Caki2 (cell line): ENCODE measurements around the gene CAPSL. TPM values are rescaled to one million over a fixed set of nuclear protein-coding genes. Genes with fewer than 3 reads are reported as not detected.

Source experiments
- DNase-seq: peaks from one replicate; pipeline ENCODE4 v3.0.0-alpha.2; 2015; ENCODE audit warnings: low read depth
- in situ Hi-C: cut with HindIII; loops from 2 replicates; pipeline ENCODE4 v1.10.0; 2016; ENCODE audit warnings: low sequenced_read_pairs, low pct_unique_long_range_greater_than_20kb, mixed read lengths
- total RNA-seq: library from RNA; depleted of rRNA; stranded (reverse); fragments of >200 nt; shearing (Covaris generic); gene quantifications from 2 replicates; pipeline ENCODE4 v1.2.3, GENCODE V29; 2014; ENCODE audit warnings: low replicate concordance; rRNA removed

CAPSL gene
- total RNA-seq, 1 experiment from 2014 or later = not detected

- in situ Hi-C loops = no loop called here
- peak; percentile 19 for DNase-seq
Observed at GRCh38 chr5:35855187-35855586, 83.2 kb downstream of the CAPSL start.

Other genes starting within 250 kb of the CAPSL start
- 0.07 TPM in 1 of 2 replicates, not detected in the other for gene IL7R, start 81.7 kb downstream of the CAPSL start, total RNA-seq
- gene UGT3A1, start 52.8 kb upstream of the CAPSL start, total RNA-seq = not detected in 2 replicates
- gene UGT3A2, start 128.3 kb upstream of the CAPSL start, total RNA-seq = not detected in 2 replicates
- gene LMBRD2, start 213.3 kb upstream of the CAPSL start, total RNA-seq = 1.7 and 2.0 TPM in 2 replicates
- 30.7 and 34.0 TPM in 2 replicates for gene SKP2, start 213.5 kb upstream of the CAPSL start, total RNA-seq